ENCODE results near the gene IL36B.

The IL36B gene

GRCh38 chr2:113028112-113028511 is 24.6 kb downstream of the IL36B start:
- Histone ChIP-seq H3K36me3 (no peaks in the 10 kb centered on the region), H3K9ac (no peak overlapping the region), H3K4me1 (peaks cover 0 to 13% (median 10%) of the 10 kb centered on the region in 10 experiments; a peak in 12 of 20 replicates), H3K4me2 (no peak overlapping the region), H4K20me1 (no peaks in the 10 kb centered on the region), H3K4me3 (no peak overlapping the region), H3K27ac (no peak overlapping the region), H3K27me3 (no peaks in the 10 kb centered on the region), H3K9me3 (replicated peaks in 1 of 11) (no peaks in the 10 kb centered on the region)
- no peak for TF ChIP-seq Cebpa-rat (IDR thresholded peaks at IDR 0.05)

GRCh38 chr2:113027691-113028090 is 25.0 kb downstream of the IL36B start:
- Histone ChIP-seq H4K20me1 (no peaks in the 10 kb centered on the region), H3K36me3 (no peaks in the 10 kb centered on the region), H3K4me1 (peaks cover 0 to 13% (median 10%) of the 10 kb centered on the region in 10 experiments; a peak in 12 of 20 replicates), H3K9me3 (replicated peaks in 1 of 11) (no peaks in the 10 kb centered on the region), H3K27ac (no peak overlapping the region), H3K9ac (no peak overlapping the region), H3K4me2 (no peak overlapping the region), H3K4me3 (no peak overlapping the region), H3K27me3 (no peaks in the 10 kb centered on the region)
- TF ChIP-seq Cebpa-rat (IDR thresholded peaks at IDR 0.05), result no peak

GRCh38 chr2:113025737-113026136 is 26.9 kb downstream of the IL36B start:
- Histone ChIP-seq H3K9ac (no peak overlapping the region), H3K9me3 (replicated peaks in 1 of 11) (no peaks in the 10 kb centered on the region), H3K27me3 (no peaks in the 10 kb centered on the region), H3K27ac (no peak overlapping the region), H3K4me2 (peak overlapping the region in 9 of 11 experiments; percentile 6 to 53 (median 30); a peak in 13 of 22 replicates), H3K36me3 (no peaks in the 10 kb centered on the region), H3K4me1 (peaks cover 0 to 13% (median 10%) of the 10 kb centered on the region in 10 experiments; a peak in 12 of 20 replicates), H3K4me3 (no peak overlapping the region), H4K20me1 (no peaks in the 10 kb centered on the region)
- no peak; a peak in 1 of 22 replicates for TF ChIP-seq Cebpa-rat (IDR thresholded peaks at IDR 0.05)

- Histone ChIP-seq H3K9ac (no peak overlapping the region), H3K27me3 (no peaks in the 10 kb centered on the region), H3K9me3 (replicated peaks in 1 of 11) (peaks cover 0 to 4% (median 0%) of the 10 kb centered on the region in 11 experiments; a peak in 2 of 22 replicates), H3K36me3 (no peaks in the 10 kb centered on the region), H3K27ac (no peak overlapping the region), H4K20me1 (no peaks in the 10 kb centered on the region), H3K4me1 (peaks cover 0 to 13% (median 10%) of the 10 kb centered on the region in 10 experiments; a peak in 12 of 20 replicates), H3K4me2 (no peak overlapping the region), H3K4me3 (no peak overlapping the region)
- no peak for TF ChIP-seq Cebpa-rat (IDR thresholded peaks at IDR 0.05)
Measured at GRCh38 chr2:113024764-113025163, 27.9 kb downstream of the IL36B start.

- Histone ChIP-seq H3K4me3 (no peak overlapping the region), H3K27ac (no peak overlapping the region), H3K4me1 (peaks cover 0 to 12% (median 10%) of the 10 kb centered on the region in 10 experiments; a peak in 12 of 20 replicates), H3K9ac (no peak overlapping the region), H3K27me3 (no peaks in the 10 kb centered on the region), H3K4me2 (no peak overlapping the region), H4K20me1 (no peaks in the 10 kb centered on the region), H3K9me3 (replicated peaks in 1 of 11) (peaks cover 0 to 12% (median 7%) of the 10 kb centered on the region in 11 experiments; a peak in 6 of 22 replicates), H3K36me3 (no peaks in the 10 kb centered on the region)
- TF ChIP-seq Cebpa-rat (IDR thresholded peaks at IDR 0.05), result no peak
Measured at GRCh38 chr2:113021312-113021711, 31.4 kb downstream of the IL36B start.

- Histone ChIP-seq H4K20me1 (no peaks in the 10 kb centered on the region), H3K36me3 (no peaks in the 10 kb centered on the region), H3K4me2 (no peak overlapping the region), H3K27ac (no peak overlapping the region), H3K9me3 (replicated peaks in 1 of 11) (peaks cover 0 to 12% (median 7%) of the 10 kb centered on the region in 11 experiments; a peak in 6 of 22 replicates), H3K9ac (no peak overlapping the region), H3K4me1 (no peaks in the 10 kb centered on the region), H3K4me3 (no peak overlapping the region), H3K27me3 (no peaks in the 10 kb centered on the region)
- no peak for TF ChIP-seq Cebpa-rat (IDR thresholded peaks at IDR 0.05)
Measured at GRCh38 chr2:113018509-113018908, 34.2 kb downstream of the IL36B start.

GRCh38 chr2:113015655-113016054 is 37.0 kb downstream of the IL36B start:
- no peak for TF ChIP-seq Cebpa-rat (IDR thresholded peaks at IDR 0.05)
- Histone ChIP-seq H3K4me1 (no peaks in the 10 kb centered on the region), H3K36me3 (no peaks in the 10 kb centered on the region), H3K9me3 (replicated peaks in 1 of 11) (peaks cover 0 to 12% (median 7%) of the 10 kb centered on the region in 11 experiments; a peak in 6 of 22 replicates), H4K20me1 (no peaks in the 10 kb centered on the region), H3K27ac (no peak overlapping the region), H3K27me3 (no peaks in the 10 kb centered on the region), H3K4me3 (no peak overlapping the region), H3K4me2 (no peak overlapping the region), H3K9ac (no peak overlapping the region)

GRCh38 chr2:113015042-113015441 is 37.6 kb downstream of the IL36B start:
- Histone ChIP-seq H3K9me3 (replicated peaks in 1 of 11) (peaks cover 0 to 12% (median 7%) of the 10 kb centered on the region in 11 experiments; a peak in 6 of 22 replicates), H3K4me3 (no peak overlapping the region), H3K36me3 (no peaks in the 10 kb centered on the region), H4K20me1 (no peaks in the 10 kb centered on the region), H3K4me2 (no peak overlapping the region), H3K27ac (no peak overlapping the region), H3K27me3 (no peaks in the 10 kb centered on the region), H3K9ac (no peak overlapping the region), H3K4me1 (no peaks in the 10 kb centered on the region)
- no peak for TF ChIP-seq Cebpa-rat (IDR thresholded peaks at IDR 0.05)

- Histone ChIP-seq H3K4me3 (no peak overlapping the region), H4K20me1 (no peaks in the 10 kb centered on the region), H3K9ac (no peak overlapping the region), H3K36me3 (no peaks in the 10 kb centered on the region), H3K27ac (no peak overlapping the region), H3K4me1 (no peaks in the 10 kb centered on the region), H3K9me3 (replicated peaks in 1 of 11) (peaks cover 0 to 6% (median 3%) of the 10 kb centered on the region in 11 experiments; a peak in 5 of 22 replicates), H3K27me3 (no peaks in the 10 kb centered on the region), H3K4me2 (no peak overlapping the region)
- TF ChIP-seq Cebpa-rat (IDR thresholded peaks at IDR 0.05), result no peak
Measured at GRCh38 chr2:113014067-113014466, 38.6 kb downstream of the IL36B start.

- no peaks in the 10 kb centered on the region for H3K36me3 ChIP-seq
- H3K4me2 ChIP-seq, result no peak overlapping the region
- H3K9me3 ChIP-seq (replicated peaks in 1 of 11), result no peaks in the 10 kb centered on the region
Measured at GRCh38 chr2:113013336-113013661, 39.4 kb downstream of the IL36B start.

More at GRCh38 chr2:113013336-113013661, 39.4 kb downstream of the IL36B start:
- no peaks in the 10 kb centered on the region for H3K4me1 ChIP-seq
- H3K4me3 ChIP-seq, result no peak overlapping the region
- H4K20me1 ChIP-seq, result no peaks in the 10 kb centered on the region
- H3K27me3 ChIP-seq, result no peaks in the 10 kb centered on the region
- no peak for TF ChIP-seq Cebpa-rat (IDR thresholded peaks at IDR 0.05)
- no peak overlapping the region for H3K27ac ChIP-seq
- no peak overlapping the region for H3K9ac ChIP-seq

Measured in BLaER1 treated with 17β-estradiol and CSF1 and Interleukin-3, amounts not matched to agents 10 nM and 100 nM (cell line).